GM04504 (cell line): ENCODE results near the gene PTPRN2.

ENCODE experiments used
- DNase-seq: peaks from one replicate; pipeline ENCODE4 v3.0.0-alpha.2; 2012; ENCODE audit warnings: low read depth

PTPRN2 gene

DNA sequence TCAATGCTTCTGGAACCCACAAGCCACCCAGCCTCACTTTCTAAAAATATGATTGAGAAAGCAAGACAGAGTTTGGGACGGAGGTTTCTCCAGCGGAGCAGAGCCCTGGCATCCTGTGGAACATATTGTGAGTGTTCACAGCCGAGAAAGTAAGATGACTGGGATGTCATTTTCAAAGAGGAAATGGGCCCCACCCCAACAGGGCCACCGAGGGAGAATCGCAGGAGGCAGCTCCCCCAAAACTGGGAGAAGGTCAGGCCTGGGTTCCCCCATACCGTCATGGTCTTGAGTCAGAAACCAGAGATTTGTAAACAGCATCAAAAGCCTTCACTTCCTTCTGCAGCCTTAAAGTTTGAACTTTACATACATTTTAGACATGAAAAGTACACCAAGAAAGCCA, 560.0 kb downstream of the PTPRN2 start:
- DNase-seq, result no peak

DNA sequence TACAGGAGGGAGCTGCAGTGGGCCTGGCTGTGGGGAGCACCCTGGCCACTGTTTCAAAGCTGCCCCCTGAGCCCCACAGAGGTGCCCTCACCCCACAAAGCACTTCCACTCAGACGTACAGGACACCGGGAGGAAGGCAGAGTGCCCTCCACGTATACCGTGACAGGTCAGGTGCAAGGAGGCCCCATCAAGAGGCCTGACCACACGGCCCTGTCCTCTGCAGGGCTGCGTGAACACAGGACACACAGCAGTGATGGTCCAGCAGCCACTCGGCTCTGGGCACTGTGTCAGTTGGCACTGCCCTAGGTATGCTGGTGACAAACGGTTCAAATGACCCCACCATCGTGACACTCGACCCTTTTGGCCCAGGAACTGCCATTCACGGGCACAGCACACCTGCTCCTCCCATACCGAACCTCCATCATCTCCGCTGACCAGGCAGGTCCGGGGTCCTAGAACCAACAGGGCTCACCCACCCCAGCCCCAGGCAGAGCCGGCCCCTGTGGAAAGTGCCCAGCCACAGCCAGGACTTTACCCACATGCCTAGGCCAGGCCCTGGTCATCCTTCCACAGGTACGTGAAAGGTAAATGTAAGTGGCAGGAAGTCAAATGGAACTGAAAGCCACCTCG, 560.9 kb downstream of the PTPRN2 start:
- no peak for DNase-seq

DNA sequence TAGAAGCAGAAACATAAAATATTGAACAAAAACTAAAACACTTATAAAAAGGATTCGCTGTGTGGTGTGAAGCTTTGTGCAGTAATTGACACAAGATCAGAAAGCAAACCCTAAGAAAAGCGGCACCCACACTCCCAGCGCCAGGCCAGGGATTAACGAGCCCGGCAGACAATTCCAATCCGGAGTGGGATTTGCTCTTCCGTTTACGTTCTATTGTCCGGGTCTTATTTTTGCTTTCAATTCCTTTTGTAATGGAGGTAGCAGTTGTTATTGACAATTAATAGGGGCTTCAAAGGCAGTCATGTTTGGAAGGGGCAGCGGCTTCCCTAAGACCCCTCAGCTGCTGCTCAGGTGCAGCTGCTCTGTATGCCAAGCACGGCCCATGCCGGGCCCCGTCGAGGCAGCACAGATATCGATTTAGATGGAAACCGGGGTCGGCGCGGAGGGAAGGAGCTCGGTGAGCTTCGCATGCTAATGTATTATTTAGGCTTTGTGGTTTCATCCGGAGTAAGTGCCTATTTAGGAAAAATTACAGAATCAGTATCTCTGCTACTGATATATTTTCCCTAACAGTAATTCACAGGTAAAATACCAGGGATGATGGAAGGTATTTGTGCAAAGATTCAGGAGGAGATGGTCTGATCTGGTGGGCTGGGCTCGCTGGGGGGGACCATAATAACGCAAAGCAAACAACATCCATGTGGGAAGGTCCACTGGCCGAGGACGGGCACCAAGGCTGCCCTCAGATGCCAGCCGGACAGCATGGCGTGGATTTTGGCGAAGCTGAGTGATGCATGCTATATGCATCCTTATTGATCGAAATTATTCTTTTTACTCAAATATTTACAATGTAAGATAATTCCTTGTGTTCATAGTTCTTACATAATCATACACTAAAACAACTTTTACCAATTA, 561.7 kb downstream of the PTPRN2 start:
- DNase-seq, result no peak

DNA sequence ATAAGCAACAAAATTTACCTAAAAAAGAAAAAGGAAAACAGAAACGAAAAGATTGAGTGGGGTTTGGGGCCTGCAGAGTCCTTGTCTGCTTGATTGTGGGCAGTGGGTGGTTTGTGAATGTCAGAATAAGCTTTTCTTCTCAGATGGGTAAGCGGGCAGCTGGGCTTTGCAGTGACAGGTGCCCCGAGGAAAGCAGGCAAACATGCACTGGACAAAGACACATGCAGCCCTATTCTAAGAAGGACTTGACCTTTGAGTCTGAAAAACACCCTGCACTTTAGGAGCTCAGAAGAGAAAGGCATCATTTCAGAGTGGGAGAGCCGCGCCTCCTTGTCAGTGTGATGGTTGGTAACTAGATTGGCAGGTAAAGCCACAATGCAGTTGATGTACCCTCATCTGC, 562.7 kb downstream of the PTPRN2 start:
- no peak for DNase-seq

DNA sequence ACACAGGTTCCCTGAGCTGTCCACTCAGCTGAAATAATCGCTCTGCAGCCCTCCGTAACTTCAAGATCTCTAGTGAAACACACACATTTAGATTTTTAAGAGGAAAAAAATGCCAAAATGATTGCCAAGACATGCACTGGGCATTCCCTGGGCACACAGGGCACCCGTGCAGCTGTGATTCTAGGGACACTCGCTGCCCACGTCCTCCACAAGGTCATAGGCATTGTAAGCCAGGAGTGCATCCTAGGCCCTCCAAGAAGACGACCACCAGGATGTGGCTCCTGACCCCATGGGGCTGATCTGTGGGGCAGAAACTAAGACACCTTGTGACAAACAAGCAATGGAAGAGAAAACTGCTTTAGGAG, 563.3 kb downstream of the PTPRN2 start:
- no peak for DNase-seq

DNA sequence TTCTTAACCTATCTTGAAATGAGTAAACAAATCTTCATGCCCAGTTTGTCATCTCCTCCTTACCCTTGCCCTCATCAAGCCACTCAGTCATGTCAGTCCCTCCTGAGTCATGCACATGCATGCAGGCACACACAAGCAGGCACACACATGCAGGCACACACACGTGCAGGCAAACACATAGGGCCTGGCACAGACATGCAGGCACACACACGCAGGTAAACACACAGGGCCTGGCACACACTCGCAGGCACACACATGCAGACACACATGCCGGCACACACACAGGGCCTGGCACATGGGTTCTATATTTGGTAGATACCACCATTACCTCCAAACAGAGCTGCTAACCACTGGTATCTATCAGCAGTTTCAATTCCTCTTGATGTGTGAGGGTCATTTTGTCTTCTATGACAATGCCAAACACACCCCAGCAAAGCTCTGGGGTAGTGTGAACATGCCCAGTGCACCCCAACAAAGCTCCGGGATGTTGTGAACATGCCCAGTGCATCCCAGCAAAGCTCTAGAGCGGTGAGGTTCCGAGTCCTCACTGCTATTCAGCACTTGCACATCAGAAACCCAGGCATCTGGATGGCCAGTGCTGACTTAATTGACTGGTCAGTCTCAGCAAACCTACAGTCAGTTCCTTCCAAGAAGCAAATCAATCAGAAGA, 563.8 kb downstream of the PTPRN2 start:
- DNase-seq, result no peak

GRCh38 chr7:158023157-158023556, 564.5 kb downstream of the PTPRN2 start:
- no peak for DNase-seq

DNA sequence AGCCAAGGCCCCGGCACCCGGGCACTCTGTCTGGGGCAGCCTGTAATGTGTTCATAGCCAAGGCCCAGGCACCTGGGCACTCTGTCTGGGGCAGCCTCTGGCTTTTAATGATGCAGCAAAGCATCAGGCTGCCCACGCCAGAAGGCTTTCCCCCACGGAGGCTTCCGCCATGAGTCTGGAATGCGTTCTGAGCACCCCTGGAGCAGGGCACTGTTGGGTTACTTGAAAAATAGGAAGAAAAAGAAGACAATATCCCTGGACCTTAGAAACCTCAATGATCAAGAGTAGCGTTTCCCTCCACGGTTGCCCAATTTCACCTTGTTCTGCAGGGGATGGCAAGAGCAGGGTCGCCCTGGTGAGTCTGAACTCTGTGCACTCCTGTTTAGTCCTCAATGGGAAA, 565.0 kb downstream of the PTPRN2 start:
- DNase-seq, result no peak

GRCh38 chr7:158021836-158022235, 565.8 kb downstream of the PTPRN2 start:
- DNase-seq, result no peak

DNA sequence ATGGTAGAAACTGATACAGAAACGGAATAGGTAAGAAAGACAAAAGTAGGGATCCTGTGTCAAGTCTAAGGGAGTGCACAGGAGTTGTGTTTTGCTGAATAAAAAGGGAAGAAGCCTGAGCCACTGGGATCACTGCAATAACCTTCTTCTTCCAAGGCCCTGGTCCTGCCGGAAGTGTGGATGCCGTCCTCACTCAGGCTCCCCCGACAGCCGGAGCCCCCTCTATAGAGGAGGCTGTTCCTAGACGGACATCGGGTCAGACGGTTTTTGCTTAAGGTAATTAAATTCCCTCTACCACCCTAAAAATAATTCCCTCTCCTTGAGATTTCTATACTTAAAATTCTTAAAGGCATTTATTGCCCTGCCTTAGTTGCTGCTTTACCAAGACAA, 566.9 kb downstream of the PTPRN2 start:
- no peak for DNase-seq

GRCh38 chr7:158019726-158020705, 567.6 kb downstream of the PTPRN2 start:
- no peak for DNase-seq

DNA sequence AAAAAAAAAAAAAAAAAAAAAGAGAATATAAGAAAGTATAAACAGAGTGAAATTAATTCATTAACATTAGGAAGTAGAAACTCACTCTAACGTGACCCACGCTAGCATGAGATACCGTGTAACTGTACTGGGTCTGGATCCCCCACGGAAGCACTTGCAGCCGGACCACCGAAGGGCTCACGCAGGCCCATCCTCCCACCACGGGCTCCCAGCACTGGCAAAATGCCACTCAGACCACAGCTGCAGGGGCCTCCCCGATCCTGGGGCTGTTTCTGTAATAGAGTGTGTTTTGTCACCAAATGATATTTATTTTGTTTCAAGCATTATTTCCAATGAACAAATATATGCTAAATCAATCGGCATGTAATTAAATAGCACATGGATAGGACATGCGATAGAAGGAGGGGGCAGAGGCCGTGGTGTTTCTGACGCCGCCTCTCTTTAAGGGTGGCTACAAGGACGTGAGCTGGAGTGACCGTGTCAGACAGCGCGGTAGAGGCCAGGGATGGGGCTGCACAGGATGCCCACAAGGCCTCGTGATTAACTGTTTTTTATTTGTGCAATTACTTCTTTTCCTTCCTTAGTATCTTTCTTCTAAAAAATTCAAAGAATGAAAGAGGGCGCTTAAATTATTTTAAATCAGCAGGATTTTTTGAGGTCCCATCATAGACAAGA, 568.5 kb downstream of the PTPRN2 start:
- DNase-seq, result no peak

DNA sequence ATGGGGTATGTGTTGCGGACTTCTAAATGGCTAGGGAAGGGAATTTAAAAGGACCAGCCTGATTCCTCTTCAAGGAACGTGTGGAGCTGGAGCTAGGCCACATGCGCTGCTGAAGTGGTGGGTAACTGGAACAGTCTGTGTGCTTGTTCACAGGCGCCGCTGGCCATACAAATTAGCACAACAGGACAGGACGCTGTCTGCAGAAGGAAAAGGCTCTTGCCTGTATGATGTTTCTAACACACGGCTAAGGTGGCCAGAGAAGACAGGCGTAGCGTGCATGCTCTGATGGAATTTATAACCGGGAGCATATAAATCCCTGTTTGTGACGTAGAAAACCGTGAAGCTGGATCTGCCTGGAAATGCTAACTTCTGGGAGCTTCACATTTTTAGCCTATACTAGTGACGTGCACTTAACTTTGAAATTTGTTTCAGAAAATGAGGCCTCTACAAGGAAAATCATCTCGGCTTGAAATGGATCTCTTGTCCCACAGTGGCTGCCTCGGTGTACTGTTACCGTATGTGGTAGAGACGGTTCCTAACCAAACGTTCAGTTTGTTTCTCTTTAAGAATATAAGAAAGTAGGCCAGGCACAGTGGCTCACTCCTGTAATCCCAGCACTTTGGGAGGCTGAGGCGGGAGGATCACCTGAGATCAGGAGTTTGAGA, 569.4 kb downstream of the PTPRN2 start:
- no peak for DNase-seq

DNA sequence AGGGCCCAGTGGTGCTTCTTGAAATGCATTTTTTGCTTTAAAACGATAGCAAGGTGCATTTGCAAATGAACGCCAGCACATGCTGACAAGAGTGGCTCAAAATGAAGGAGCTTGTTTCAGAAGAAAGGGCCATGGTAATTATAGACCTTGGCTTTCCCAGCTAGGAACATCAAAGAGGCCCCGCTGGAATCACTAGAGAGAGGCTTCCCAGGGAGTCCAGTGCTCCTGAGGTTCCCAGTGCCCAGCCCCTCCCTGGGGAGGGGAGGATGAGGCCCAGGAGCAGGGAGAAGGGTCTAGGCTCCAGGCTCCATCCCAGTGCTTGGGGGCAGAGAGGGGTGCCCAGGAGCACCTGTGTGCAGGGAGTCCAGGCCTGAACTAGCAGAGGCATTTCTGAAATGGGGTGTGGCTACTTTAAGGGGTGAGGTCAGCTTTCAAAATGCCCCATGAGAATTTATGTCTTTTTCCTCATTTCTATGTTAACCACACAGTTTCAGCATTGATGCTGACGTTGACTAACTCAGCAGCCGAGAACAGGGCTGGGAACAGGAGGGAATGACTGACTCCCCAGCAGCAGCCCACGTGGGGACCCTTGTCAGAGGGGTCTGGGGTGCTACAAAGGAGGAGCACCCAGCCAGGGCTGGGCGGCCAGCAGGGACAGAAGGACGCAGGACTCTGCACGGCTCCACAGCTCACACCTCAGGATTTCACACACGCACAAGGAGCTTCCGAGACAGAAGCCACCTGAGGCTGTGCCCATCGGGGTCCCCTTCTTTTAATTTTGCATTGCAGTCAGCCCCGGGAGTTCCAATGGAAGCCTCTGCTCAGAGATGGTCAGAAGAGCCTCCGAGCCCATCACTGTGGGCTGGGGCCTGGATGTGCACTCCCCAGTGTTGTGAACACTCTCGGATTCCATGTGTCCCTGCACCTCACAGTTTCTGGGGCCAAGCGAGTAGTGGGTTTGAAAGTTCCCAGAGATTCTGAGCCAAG, 570.2 kb downstream of the PTPRN2 start:
- no peak for DNase-seq

DNA sequence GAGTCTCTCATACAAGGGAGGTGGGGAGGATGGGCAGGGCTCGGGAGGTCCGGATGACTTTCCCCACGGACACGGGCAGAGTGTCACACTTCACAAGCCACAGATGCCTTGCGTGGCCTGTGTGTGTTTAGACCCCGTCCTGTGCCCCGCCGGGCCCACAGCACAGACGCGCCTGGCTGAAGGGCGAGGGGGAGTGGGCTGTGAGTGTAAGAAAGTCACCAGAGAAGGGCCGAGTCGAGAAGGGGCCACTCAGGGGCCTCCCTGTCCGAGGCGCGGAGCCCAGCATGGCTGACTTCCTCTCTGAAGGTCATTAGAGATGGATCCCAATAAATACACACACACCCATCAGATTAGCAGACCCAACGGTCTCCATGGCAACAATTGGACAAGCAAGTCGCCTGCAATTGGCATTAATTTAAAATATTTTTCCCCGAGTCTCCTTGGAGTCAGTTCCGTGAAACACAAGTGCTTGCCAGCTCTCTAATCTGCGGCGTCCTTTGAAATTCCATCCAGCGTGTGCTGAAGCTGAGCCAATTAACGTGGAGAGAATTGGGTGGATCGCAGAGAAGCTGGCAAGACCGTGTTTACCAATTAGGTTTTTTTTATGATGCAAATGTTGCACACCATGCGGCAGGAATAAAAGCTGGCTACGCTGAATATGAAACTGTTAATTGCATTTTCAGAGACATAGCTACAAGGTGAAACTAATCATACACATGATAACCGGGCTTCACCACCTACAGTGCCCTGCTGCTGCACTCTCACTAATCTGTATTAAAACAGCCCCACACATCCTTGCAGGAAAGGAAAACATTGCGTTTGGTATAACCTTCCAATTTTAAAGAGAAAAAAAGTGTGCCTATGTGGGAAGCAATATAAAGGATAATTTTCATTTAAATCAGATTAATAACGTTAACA, 571.2 kb downstream of the PTPRN2 start:
- no peak for DNase-seq

GRCh38 chr7:158015403-158016179, 572.0 kb downstream of the PTPRN2 start:
- DNase-seq, result no peak

- no peak for DNase-seq
These were observed 572.6 kb downstream of the PTPRN2 start for GRCh38 chr7:158014976-158015375.
